ENCODE results near the gene NTN5.
"Not testable (repeated sequence)": the region's sequence is repeated elsewhere in the genome, so short reads cannot be mapped to it uniquely, and the experiment has no call there.

The NTN5 gene

GRCh38 chr19:48672994-48673393, at the start of gene NTN5:
Gene NTN5, minus strand, starts transcription at chr19:48673017. Its CDS starts 2,031 bp downstream, at chr19:48670986.
- DNase-seq (ENCODE audit: low read depth in 3 of 3) = no peak

- DNase-seq (ENCODE audit: low read depth in 3 of 3) = no peak
Observed at GRCh38 chr19:48722196-48722708, 49.4 kb upstream of the NTN5 start.

- DNase-seq (ENCODE audit: low read depth in 3 of 3) = peak; percentile 74 to 80 (median 76)
Observed at GRCh38 chr19:48720613-48721296, 47.9 kb upstream of the NTN5 start.

GRCh38 chr19:48720251-48720612, 47.4 kb upstream of the NTN5 start:
- no peak for DNase-seq (ENCODE audit: low read depth in 3 of 3)

- DNase-seq (ENCODE audit: low read depth in 3 of 3) = no peak
Observed at GRCh38 chr19:48719263-48720171, 46.7 kb upstream of the NTN5 start, which contains the start of gene MAMSTR. Gene MAMSTR, minus strand, starts transcription at chr19:48719725. Its CDS starts 694 bp downstream, at chr19:48719031.

GRCh38 chr19:48718711-48719231, 46.0 kb upstream of the NTN5 start:
- DNase-seq (ENCODE audit: low read depth in 3 of 3) = no peak

- DNase-seq (ENCODE audit: low read depth in 3 of 3) = not testable (repeated sequence)
Observed at GRCh38 chr19:48718106-48718505, 45.3 kb upstream of the NTN5 start.

GRCh38 chr19:48716562-48717291, 43.9 kb upstream of the NTN5 start:
- DNase-seq (ENCODE audit: low read depth in 3 of 3) = no peak

- no peak for DNase-seq (ENCODE audit: low read depth in 3 of 3)
Observed at GRCh38 chr19:48715681-48716171, 42.9 kb upstream of the NTN5 start.

GRCh38 chr19:48714759-48715675, 42.2 kb upstream of the NTN5 start:
- no peak for DNase-seq (ENCODE audit: low read depth in 3 of 3)

GRCh38 chr19:48713864-48714755, 41.3 kb upstream of the NTN5 start:
- peak; percentile 89 to 97 (median 95) for DNase-seq (ENCODE audit: low read depth in 3 of 3)

GRCh38 chr19:48713041-48713863, 40.4 kb upstream of the NTN5 start:
- no peak for DNase-seq (ENCODE audit: low read depth in 3 of 3)

GRCh38 chr19:48711106-48711662, 38.4 kb upstream of the NTN5 start:
- DNase-seq (ENCODE audit: low read depth in 3 of 3) = no peak

GRCh38 chr19:48708471-48708870, 35.7 kb upstream of the NTN5 start:
- no peak for DNase-seq (ENCODE audit: low read depth in 3 of 3)

GRCh38 chr19:48705431-48705830, 32.6 kb upstream of the NTN5 start:
- no peak for DNase-seq (ENCODE audit: low read depth in 3 of 3)

GRCh38 chr19:48703316-48703715, 30.5 kb upstream of the NTN5 start:
- no peak for DNase-seq (ENCODE audit: low read depth in 3 of 3)

- DNase-seq (ENCODE audit: low read depth in 3 of 3) = no peak
Observed at GRCh38 chr19:48702701-48703100, 29.9 kb upstream of the NTN5 start.

- DNase-seq (ENCODE audit: low read depth in 3 of 3) = no peak
Observed at GRCh38 chr19:48698046-48698445, 25.2 kb upstream of the NTN5 start.

Data from stimulated activated CD4-positive, alpha-beta T cell treated with anti-CD3 and anti-CD28 coated beads, TNF-alpha, amount 100 ng/mL, for 4 hours (primary cell).